Osteocyte (in vitro differentiated cells): ENCODE results near the gene TLNRD1. TPM values are rescaled to one million over a fixed set of nuclear protein-coding genes. Genes with fewer than 3 reads are reported as not detected.

Experiments
- DNase-seq: peaks from one replicate; pipeline ENCODE4 v3.0.0; 2021; ENCODE audit warnings: mixed read lengths; ENCODE audit not compliant: unreplicated experiment; ENCODE audit errors: extremely low spot score
- H3K27ac Mint-ChIP-seq: one replicate; pipeline ENCODE4 v1.8.0; 2021; ENCODE audit warnings: mild to moderate bottlenecking, mixed read lengths; ENCODE audit not compliant: unreplicated experiment
- H3K27me3 Mint-ChIP-seq: one replicate; pipeline ENCODE4 v1.8.0; 2021; ENCODE audit warnings: mixed read lengths; ENCODE audit not compliant: unreplicated experiment
- H3K36me3 Mint-ChIP-seq: one replicate; pipeline ENCODE4 v1.8.0; 2021; ENCODE audit warnings: mixed read lengths; ENCODE audit not compliant: unreplicated experiment
- H3K4me1 Mint-ChIP-seq: one replicate; pipeline ENCODE4 v1.8.0; 2021; ENCODE audit warnings: mixed read lengths; ENCODE audit not compliant: unreplicated experiment
- H3K4me3 Mint-ChIP-seq: one replicate; pipeline ENCODE4 v1.8.0; 2021; ENCODE audit warnings: mild to moderate bottlenecking, moderate library complexity, mixed read lengths; ENCODE audit not compliant: unreplicated experiment
- H3K9me3 Mint-ChIP-seq: one replicate; pipeline ENCODE4 v1.8.0; 2021; ENCODE audit warnings: mixed read lengths; ENCODE audit not compliant: unreplicated experiment
- CTCF ChIP-seq: fragments of 200-600 bp; sonication (generic); IDR thresholded peaks from 2 replicates; pipeline ENCODE4 v1.5.0; 2021; ENCODE audit warnings: antibody characterized with exemption, mild to moderate bottlenecking, moderate library complexity
- total RNA-seq: library from RNA; stranded (reverse); gene quantifications from 2 replicates; pipeline ENCODE4 v1.2.1, GENCODE V29; 2021

Gene TLNRD1
- total RNA-seq, 1 donor from 2014 or later: 10.6 TPM

- Mint-ChIP-seq H3K27me3 (no peaks in the 10 kb centered on the region), H3K4me1 (peaks cover 30% of the 10 kb centered on the region), H3K4me3 (no peak overlapping the region), H3K27ac (no peak overlapping the region), H3K36me3 (peaks cover 6% of the 10 kb centered on the region), H3K9me3 (no peaks in the 10 kb centered on the region)
- no peak for DNase-seq
- TF ChIP-seq CTCF: no peak
These were observed 30.1 kb upstream of the TLNRD1 start for GRCh38 chr15:80970658-80971057.

- H3K4me1 Mint-ChIP-seq: peaks cover 31% of the 10 kb centered on the region
- no peaks in the 10 kb centered on the region for H3K27me3 Mint-ChIP-seq
- no peak overlapping the region for H3K4me3 Mint-ChIP-seq
These were observed 29.6 kb upstream of the TLNRD1 start for GRCh38 chr15:80971143-80971542.

GRCh38 chr15:80972276-80972675, 28.4 kb upstream of the TLNRD1 start:
- H3K27me3 Mint-ChIP-seq: no peaks in the 10 kb centered on the region
- no peak overlapping the region for H3K27ac Mint-ChIP-seq
- no peak for TF ChIP-seq CTCF
- no peaks in the 10 kb centered on the region for H3K9me3 Mint-ChIP-seq
- H3K4me3 Mint-ChIP-seq: no peak overlapping the region
- DNase-seq: no peak
- peaks cover 30% of the 10 kb centered on the region for H3K4me1 Mint-ChIP-seq
- peaks cover 6% of the 10 kb centered on the region for H3K36me3 Mint-ChIP-seq

More at GRCh38 chr15:80971143-80971542, 29.6 kb upstream of the TLNRD1 start:
- H3K36me3 Mint-ChIP-seq: peaks cover 6% of the 10 kb centered on the region
- no peaks in the 10 kb centered on the region for H3K9me3 Mint-ChIP-seq
- TF ChIP-seq CTCF: no peak
- H3K27ac Mint-ChIP-seq: no peak overlapping the region
- no peak for DNase-seq

GRCh38 chr15:80974914-80975313, 25.8 kb upstream of the TLNRD1 start:
- H3K27ac Mint-ChIP-seq: no peak overlapping the region
- no peak for DNase-seq
- H3K36me3 Mint-ChIP-seq: peaks cover 21% of the 10 kb centered on the region
- H3K4me1 Mint-ChIP-seq: peaks cover 39% of the 10 kb centered on the region
- H3K9me3 Mint-ChIP-seq: no peaks in the 10 kb centered on the region
- no peak overlapping the region for H3K4me3 Mint-ChIP-seq
- no peak for TF ChIP-seq CTCF
- H3K27me3 Mint-ChIP-seq: no peaks in the 10 kb centered on the region

GRCh38 chr15:80976851-80977250, 23.9 kb upstream of the TLNRD1 start:
- H3K27ac Mint-ChIP-seq: peak overlapping the region; percentile 43
- peaks cover 29% of the 10 kb centered on the region for H3K36me3 Mint-ChIP-seq
- H3K4me3 Mint-ChIP-seq: no peak overlapping the region
- TF ChIP-seq CTCF: no peak
- DNase-seq: no peak
- H3K9me3 Mint-ChIP-seq: no peaks in the 10 kb centered on the region
- H3K27me3 Mint-ChIP-seq: no peaks in the 10 kb centered on the region
- H3K4me1 Mint-ChIP-seq: peaks cover 40% of the 10 kb centered on the region
